GM12874 (cell line): ENCODE data around the gene TMEM106B.

ENCODE experiments used
- CTCF ChIP-seq: IDR thresholded peaks from 2 replicates; pipeline ENCODE4 v1.5.1; 2011; ENCODE audit warnings: low read depth, mild to moderate bottlenecking, control low read depth, low read length, moderate library complexity; ENCODE audit not compliant: insufficient read depth

The TMEM106B gene

GRCh38 chr7:12211054-12211710, at the start of gene TMEM106B:
TSS of gene TMEM106B (plus strand) at chr7:12211294. CDS start at chr7:12214811, 3,517 bp downstream.
- 0 out of 2 replicates have a peak, but pooled peaks have one; percentile 18 for TF ChIP-seq CTCF

GRCh38 chr7:12162415-12163113, 48.5 kb upstream of the TMEM106B start:
- TF ChIP-seq CTCF = no peak

GRCh38 chr7:12173671-12174070, 37.4 kb upstream of the TMEM106B start:
- no peak for TF ChIP-seq CTCF

- TF ChIP-seq CTCF = no peak
Measured at GRCh38 chr7:12174931-12175330, 36.2 kb upstream of the TMEM106B start.

- no peak for TF ChIP-seq CTCF
Measured at GRCh38 chr7:12178317-12178716, 32.8 kb upstream of the TMEM106B start.

- TF ChIP-seq CTCF = no peak
Measured at GRCh38 chr7:12194426-12194825, 16.7 kb upstream of the TMEM106B start.

- TF ChIP-seq CTCF = no peak
Measured at GRCh38 chr7:12196386-12196785, 14.7 kb upstream of the TMEM106B start.
